Amniotic stem cell (primary cell): ENCODE results near the gene DGKH.
A peak's percentile ranks its signal among the peaks of the same experiment; 100 is the strongest.

ENCODE experiments used
- DNase-seq: peaks from one replicate; lab custom pipeline; 2025; lab: John Stamatoyannopoulos, UW

The DGKH gene

GRCh38 chr13:42048342-42048683 is at the start of gene DGKH:
TSS of gene DGKH (plus strand) at chr13:42048648. CDS start at chr13:42048774, 126 bp downstream.
- no peak for DNase-seq

- DNase-seq = no peak
These were observed 47.6 kb upstream of the DGKH start for GRCh38 chr13:42000846-42001245.

GRCh38 chr13:42001580-42001979 is 46.9 kb upstream of the DGKH start:
- peak; percentile 77 for DNase-seq

GRCh38 chr13:42002066-42002465 is 46.4 kb upstream of the DGKH start:
- DNase-seq = no peak

GRCh38 chr13:42007844-42008243 is 40.6 kb upstream of the DGKH start:
- DNase-seq = peak; percentile 11

- no peak for DNase-seq
These were observed 39.4 kb upstream of the DGKH start for GRCh38 chr13:42009057-42009456.

GRCh38 chr13:42011601-42012350 is 36.7 kb upstream of the DGKH start:
- no peak for DNase-seq

- no peak for DNase-seq
These were observed 34.3 kb upstream of the DGKH start for GRCh38 chr13:42014119-42014518.

- no peak for DNase-seq
These were observed 31.2 kb upstream of the DGKH start for GRCh38 chr13:42017264-42017663.

GRCh38 chr13:42021851-42022250 is 26.6 kb upstream of the DGKH start:
- no peak for DNase-seq

GRCh38 chr13:42022336-42022735 is 26.1 kb upstream of the DGKH start:
- no peak for DNase-seq

GRCh38 chr13:42022796-42023493 is 25.5 kb upstream of the DGKH start:
- no peak for DNase-seq

- no peak for DNase-seq
These were observed 21.2 kb upstream of the DGKH start for GRCh38 chr13:42027286-42027685.

GRCh38 chr13:42028113-42028799 is 20.2 kb upstream of the DGKH start:
- no peak for DNase-seq

GRCh38 chr13:42035905-42036521 is 12.4 kb upstream of the DGKH start:
- no peak for DNase-seq

GRCh38 chr13:42036711-42037110 is 11.7 kb upstream of the DGKH start:
- no peak for DNase-seq

- no peak for DNase-seq
These were observed 9.6 kb upstream of the DGKH start for GRCh38 chr13:42038661-42039456.

GRCh38 chr13:42039457-42039945 is 8.9 kb upstream of the DGKH start:
- DNase-seq = no peak

GRCh38 chr13:42039946-42040729 is 8.3 kb upstream of the DGKH start:
- peak; percentile 63 for DNase-seq

- DNase-seq = no peak
These were observed 7.8 kb upstream of the DGKH start for GRCh38 chr13:42040730-42041010.
